Measurements from ENCODE around the gene C1orf35.

Gene C1orf35

DNA sequence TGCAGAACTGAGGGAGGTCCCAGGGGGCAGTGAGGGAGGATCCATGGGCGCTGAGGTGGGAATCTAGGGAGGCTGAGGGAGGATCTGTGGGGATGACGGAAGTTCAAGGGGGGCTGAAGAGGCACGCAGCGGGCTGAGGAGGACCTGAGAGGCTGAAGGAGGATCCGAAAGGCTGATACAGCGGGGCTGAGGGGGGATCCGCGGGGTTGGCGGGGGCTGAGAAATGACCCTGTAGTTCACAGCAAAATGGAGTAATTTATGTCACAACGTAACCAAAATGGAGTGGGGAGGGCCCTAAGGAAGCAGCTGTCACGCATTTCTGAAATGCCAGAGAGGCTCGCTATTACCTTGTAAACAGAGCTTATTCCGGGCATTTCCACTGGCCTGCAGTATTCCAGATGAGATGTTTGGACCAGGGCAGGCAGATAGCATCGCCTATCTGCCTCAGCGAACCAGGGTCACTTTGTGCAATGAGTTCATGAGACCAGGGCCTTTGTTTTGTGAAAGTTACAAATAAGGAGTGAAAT, 6.9 kb upstream of the C1orf35 start:
- no peak for DNase-seq (ENCODE audit: low read depth, low spot score)

DNA sequence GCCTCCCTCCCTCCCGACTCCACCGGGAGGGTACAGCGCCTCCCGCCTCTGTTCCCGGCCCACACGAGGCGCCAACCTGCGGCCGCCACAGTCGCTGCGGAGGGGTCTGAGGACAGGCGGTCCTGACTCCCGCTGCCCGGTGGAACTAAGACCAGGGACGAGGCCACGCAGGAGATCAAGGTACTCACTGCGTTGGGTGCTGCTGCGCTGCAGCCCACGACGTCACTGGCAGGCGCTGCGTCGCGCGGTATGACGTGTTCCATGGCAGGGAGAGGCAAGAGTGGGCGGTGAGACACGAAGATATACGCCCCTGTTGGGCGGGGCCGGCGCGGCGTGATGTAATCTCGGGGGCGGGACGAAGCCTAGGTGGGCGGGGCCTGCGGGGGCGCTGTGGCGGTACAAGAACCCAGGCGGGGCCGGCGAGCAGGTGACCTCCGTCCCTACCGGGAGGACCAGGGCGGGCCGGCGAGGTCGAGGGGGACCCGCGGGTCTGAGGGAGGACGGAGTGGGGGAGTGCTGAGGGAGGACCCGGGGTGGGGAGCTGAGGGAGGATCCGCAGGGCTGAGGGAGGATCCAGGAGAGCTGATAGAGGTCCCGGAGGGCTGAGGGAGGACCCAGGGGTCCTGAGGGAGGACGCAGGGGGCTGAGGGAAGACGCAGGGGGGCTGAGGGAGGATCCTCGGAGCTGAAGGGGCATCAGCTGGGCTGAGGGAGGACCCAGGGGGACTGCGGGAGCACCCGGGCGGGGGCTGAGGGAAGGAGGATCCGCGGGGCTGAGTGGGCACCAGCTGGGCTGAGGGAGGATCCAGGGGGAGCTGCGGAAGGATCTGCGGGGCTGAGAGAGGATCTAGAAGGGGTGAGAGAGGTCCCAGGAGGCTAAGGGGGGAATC, 6.2 kb upstream of the C1orf35 start, which contains the start of gene MRPL55:
Gene MRPL55, minus strand, starts transcription at position 227 of the 889 bp plus-strand sequence. CDS start 1,039 bp downstream, outside the sequence.
- peak; percentile 98 for DNase-seq (ENCODE audit: low read depth, low spot score)

DNA sequence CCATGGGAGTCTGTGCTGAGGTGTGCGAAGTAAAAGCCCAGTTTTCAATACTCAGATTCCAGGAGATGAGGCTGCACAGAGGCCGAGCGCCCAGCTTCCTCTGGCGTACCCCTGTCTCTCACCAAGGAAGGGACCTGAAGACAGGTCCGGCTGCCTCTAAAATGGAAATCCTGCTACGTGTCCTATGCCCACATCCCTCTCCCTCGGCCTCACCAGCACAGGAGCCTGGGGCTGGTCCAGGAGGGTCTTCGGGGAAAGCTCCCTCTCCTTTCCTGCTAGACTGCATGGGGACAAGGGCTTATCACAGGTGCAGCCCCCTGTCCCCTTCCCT, 5.6 kb upstream of the C1orf35 start:
- DNase-seq (ENCODE audit: low read depth, low spot score): no peak

DNA sequence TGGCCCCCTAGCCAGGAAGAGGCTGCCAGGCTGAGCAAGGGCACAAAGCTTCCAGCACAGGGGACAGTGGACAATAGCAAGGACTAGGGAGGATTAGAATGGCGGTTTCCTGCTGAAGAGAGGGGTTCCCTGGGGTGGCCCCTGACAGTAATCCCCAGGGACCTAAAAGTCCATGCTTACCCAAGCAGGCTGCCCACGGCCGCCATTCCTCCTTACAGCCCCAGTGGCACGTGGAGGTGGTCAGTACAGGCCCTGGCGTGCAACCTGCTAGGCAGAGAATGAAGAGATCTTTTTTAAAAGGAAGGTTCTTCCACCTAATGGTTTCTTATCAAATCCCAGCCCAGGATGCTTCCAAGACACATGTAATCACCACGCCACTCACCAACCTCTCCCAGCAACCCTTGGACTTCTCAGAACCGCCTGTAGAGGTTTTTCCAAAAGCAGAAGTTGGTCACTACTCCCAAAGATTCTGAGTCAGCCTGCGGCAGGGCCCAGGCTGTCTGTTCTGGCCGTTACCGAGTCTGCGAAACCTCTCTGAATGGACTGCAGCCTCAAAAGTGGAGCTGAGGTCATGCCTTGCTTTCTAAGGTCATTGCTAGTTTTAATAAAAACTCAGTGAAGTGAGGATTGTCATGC, 5.0 kb upstream of the C1orf35 start:
- no peak for DNase-seq (ENCODE audit: low read depth, low spot score)

DNA sequence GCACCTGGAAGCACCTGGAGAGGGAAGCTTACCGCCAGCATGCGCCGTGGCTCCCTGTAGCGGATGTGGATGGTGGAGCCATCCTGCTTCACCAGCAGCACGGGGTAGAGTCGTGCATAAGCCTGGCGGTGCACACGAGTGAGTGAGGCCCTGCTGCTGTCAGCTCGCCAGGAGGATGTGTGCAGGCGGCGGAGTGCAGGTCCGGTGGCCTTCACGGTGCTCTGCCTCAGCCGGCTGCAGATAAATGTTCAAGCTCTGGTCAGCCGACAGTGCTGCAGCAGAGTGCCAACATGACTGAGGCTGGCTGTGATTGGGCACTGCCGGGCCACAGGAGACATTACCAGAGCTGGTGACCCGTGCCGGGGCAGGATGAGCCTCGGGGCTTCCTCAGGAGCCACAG, 4.5 kb upstream of the C1orf35 start:
- no peak for DNase-seq (ENCODE audit: low read depth, low spot score)

DNA sequence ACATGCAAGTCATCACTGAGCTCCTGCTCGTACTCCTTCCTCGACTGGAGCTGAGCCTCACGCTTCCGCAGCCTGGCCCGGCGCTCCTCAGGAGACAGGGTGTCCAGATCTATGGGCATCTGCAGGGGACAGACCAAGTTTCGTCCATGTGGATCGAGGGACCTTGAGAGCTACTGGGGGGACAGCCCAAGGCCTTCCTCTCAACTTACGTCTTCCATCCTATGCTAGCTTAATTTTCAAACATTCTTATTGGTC, 3.6 kb upstream of the C1orf35 start:
- no peak for DNase-seq (ENCODE audit: low read depth, low spot score)

DNA sequence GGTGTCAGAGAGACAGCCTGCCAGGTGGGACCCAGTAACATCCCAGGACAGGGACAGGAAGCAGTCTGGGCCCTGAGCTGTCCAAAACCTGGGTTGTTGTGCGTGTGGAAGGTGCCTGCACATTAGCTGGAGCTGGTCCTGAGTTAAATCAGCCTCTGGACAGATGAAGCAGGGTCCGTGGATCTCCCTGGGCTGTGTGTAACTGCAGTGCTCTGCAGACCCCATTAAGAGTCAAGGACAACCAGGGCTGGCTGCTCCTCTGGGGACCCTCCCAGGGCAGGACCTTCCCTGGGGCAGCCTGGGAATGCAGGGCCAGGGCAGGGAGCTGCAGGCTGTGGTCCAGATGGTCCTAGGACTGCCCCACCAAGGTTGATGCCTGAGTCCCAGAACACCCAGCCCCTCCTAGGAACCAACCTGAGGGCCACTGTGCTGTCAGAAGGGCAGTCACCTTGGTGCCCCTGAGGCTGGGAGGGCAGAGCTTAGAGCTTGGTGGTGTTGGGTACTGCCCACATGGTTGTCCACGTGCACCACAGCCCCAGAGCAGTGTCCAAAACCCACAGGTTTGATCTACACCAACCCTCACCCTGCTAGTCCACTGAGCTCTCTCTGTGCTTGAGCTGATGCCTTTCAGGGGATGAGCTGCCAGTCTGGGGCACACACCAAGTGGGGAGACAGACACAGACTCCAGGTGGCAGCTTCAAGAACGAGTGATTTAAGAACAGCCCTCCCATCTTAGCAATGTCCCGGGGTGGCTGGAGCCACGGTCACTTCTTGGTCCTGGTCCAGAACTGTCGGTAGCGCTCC, 3.1 kb upstream of the C1orf35 start:
- no peak for DNase-seq (ENCODE audit: low read depth, low spot score)

DNA sequence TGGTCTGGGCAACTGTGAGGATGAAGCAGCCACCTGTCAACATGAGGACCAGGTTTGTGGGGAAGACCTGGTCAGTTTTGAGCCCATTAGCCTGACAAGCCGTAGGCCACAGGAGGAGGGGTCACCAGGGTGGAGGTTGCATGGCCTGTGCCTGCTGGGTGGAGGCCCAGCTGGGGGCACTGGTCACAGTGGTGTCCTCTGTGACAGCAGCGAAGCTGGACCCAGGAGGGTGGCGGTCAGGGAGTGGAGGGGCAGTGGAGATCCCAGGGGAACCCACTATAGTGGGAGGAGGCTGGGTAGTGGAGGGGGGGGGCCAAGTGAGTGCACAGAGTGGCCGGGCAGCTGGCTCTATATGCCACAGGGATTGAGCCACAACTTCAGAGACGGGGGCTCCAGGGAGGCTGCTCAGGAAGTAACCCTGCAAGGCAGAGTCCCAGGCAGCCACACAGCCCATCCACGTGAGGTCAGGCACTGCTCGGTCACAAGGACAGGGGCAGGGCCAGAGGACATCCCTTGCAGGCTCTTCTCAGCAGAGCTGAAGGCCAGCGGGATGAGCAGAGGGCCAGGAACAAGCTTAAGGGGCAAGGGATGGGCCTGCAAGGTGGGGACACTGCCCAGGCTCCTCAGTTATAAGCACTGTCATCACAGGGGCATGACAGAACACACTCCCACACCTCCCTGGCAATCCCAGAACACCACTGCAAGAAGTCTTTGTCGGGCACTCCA, 2.3 kb upstream of the C1orf35 start:
- DNase-seq (ENCODE audit: low read depth, low spot score): no peak

DNA sequence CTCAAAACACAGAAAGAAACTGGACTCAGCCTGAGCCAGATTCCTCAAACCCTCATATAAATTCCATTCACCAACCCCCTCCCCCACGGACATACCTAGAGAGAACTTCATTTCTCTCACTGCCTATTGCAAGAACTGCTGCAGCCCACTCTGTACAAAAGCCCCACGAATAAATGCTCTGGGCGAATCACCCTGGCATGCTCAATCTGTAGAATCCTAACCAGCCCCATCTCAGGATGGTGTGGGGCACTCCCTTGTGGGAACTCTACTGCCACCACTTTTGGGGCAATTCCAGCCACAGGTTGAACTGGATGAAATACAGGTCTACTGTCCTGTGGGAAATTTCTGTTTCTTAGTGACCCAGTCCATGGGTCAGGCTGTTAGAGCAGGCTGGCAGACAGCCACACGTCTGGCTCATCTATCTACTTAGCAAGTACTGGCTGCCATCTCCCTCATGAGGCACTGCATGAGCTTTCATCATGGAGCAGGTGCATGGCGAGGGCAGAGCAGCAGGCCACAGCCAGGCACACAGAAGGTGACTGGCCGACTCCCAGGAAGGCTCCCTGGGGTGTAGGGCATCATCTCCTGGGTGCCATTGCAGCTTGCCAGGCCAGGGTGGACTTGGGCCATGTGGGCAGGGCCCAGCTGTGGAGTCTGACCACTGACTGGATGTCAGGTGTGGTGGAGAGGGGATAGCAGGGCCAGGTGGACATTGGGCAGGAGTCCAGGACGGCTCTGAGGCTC, 1.6 kb upstream of the C1orf35 start:
- DNase-seq (ENCODE audit: low read depth, low spot score): no peak

DNA sequence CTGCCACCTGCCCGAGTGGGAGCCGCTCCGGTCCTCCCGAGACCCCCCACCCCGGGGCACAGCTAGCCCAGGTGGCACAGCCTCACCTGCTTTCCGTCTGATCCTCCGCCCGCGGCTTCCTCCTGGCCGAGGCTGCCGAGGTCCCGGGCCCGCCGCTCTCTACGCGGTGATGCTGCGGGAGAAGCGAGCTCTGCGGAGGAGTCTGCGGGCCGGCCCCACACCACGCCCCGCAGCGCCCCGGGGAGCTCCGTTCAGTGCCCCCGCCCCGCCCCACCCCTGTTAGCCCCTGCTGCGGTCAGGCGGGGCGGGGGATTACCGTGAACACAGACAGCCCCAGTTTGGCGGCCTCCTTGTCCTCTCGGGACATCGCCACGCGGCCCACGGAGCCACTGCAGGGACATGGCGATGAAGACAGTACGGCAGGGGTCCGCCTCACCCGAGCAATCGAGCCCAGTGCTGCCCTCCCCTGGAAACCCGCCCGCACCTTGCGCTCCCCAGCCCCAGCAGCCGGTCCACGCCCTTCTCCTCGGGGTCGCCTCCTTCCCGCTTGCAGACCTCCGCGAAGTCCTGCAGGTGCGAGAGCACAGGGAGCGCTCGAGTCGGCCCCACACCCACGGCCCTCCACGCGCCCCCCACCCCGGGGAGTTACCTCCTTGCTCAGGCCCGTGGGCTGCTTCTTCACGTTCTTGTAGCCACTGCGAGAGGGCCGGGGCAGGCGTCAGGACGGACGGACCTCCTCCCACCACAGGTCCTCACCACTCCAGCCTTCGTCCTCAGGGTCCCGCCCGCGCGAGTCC, 933 bp downstream of the C1orf35 start:
- no peak for DNase-seq (ENCODE audit: low read depth, low spot score)

DNA sequence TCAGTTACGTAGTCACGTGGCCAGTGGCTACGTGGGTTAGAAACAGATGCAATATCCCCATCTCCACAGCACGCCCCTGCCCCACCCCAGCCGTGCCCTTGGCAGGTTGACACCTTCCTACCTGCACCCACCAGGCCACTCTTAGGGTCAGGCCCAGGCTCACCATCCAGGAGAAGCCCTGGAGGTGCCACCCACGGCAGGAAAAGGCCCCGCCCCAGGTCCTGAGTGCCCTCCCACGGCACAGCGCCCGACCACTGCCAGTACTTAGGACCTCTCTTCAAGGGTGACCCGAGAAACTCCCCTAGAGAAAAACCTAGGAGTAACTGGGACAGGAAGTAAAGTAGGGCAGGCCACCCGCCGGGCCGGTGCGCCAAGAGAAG, 1.5 kb downstream of the C1orf35 start:
- DNase-seq (ENCODE audit: low read depth, low spot score): no peak

DNA sequence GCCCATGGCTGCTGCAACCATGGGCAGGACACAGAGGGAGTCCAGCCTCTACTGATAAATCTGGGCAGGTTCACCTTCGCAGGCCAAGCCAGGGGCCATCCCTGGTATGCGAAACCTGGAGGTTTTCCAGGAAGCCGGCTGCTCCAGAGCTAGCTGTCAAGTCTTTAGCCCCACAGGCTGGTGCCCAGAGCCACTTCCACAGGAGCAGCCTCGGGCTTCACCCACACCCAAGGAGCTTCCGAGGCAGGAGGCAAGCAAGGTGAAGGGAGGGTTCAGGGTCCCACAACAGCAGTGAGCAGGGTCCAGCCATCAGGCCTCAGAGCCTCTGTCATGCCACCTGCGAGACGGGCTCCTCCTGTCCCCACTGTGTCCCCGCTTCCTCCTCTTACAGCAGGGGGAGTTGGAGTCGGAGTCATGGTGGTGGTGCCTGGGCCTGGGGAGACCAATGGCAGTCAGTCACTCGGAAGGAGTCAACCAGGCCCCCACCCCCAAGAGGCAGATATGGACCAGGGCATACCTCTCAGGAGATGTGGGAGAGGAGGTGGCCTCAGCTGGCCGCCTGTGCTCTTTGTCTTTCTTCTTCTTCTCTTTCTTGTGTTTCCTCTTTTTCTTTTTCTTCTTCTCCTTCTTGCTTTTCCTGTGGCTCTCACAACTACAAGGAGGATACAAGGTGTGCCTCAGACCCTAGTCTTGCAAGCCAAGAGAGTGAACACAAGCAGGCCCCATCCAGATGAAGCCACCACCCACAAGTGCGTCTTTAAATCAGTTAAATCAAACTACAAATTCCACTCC, 2.1 kb downstream of the C1orf35 start:
- no peak for DNase-seq (ENCODE audit: low read depth, low spot score)

DNA sequence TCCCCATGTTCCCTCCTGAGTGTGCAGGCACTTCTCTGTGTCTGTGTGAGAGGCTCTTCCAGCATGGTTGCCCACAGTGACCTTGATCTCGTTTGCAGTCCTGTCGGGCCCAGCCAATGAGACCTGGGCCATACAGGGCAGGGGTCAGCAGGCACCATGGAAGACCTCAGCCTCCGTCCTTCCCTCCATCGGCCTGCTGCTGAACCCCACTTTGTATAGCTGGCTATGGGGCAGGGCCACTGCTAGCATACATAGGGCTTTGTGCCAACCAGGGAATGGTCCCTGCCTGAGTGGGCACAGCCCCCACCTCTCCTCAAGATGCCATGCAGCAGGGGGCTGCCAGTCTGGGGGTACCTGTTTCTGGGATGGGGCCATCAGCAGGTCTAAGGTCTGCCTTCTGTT, 3.8 kb downstream of the C1orf35 start:
- DNase-seq (ENCODE audit: low read depth, low spot score): no peak

DNA sequence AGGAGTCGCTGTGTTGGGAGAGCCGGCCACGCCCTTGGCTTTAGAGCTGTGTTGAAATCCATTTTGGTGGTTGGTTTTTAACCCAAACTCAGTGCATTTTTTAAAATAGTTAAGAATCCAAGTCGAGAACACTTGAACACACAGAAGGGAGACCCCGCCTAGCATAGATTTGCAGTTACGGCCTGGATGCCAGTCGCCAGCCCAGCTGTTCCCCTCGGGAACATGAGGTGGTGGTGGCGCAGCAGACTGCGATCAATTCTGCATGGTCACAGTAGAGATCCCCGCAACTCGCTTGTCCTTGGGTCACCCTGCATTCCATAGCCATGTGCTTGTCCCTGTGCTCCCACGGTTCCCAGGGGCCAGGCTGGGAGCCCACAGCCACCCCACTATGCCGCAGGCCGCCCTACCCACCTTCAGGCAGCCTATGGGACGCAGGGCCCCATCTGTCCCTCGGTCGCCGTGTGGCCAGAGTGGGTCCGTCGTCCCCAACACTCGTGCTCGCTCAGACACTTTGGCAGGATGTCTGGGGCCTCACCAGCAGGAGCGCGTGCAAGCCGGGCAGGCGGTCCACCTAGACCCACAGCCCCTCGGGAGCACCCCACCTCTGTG, 4.7 kb downstream of the C1orf35 start:
- no peak for DNase-seq (ENCODE audit: low read depth, low spot score)

DNA sequence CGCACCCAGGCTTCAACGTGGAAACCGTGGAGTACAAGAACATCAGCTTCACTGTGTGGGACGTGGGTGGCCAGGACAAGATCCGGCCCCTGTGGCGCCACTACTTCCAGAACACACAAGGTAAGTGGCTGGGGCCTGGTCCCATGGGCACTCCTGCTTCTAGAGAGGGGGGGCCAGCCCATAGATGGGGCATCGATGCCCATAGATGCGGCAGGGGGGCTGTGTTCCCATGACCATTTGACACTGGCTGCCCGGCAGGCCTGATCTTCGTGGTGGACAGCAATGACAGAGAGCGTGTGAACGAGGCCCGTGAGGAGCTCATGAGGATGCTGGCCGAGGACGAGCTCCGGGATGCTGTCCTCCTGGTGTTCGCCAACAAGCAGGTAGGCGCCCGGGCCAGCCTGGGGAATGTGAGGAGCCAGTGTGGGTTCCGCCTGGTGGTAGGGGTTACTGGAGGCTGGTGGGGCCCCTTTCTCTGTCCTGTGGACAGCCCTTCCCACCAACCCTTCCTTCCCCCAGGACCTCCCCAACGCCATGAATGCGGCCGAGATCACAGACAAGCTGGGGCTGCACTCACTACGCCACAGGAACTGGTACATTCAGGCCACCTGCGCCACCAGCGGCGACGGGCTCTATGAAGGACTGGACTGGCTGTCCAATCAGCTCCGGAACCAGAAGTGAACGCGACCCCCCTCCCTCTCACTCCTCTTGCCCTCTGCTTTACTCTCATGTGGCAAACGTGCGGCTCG, 5.6 kb downstream of the C1orf35 start:
- no peak for DNase-seq (ENCODE audit: low read depth, low spot score)

DNA sequence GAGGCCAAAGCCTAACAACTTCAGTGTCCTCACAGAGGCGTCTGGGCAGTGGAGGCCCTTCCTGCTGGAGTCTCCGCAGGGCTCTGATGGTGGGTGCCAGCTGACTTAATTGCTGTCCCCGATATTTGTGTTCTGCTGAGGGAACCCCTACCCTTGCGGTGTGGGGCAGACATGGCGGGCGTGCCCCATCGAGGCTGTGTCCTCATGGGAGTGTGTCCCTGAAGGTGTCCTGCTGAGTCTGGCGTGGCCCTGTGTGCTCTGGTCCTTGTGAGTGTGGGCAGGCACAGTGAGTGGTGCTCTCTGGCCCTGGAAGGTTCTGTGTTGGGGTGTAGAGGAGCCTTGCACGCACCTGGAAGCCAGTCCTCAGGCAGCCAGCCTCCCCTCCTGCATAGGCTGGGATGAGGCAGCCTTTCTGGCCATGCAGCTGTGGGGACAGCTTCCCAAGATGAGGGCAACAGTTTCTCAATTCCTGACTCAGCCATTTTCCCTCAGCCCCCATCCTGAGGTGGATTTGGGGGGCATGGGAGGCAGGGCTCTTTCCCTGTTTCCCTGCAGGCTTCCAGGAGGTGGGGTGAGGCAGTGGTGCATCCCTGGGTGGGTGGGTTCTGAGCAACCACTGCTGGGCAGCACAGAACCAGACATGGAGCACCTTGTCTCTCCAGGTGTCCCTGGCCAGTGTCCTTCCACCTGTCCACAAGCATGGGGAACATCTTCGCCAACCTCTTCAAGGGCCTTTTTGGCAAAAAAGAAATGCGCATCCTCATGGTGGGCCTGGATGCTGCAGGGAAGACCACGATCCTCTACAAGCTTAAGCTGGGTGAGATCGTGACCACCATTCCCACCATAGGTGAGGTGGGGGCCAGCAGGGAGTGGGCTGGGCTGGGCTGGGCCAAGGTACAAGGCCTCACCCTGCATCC, 6.5 kb downstream of the C1orf35 start:
- no peak for DNase-seq (ENCODE audit: low read depth, low spot score)

DNA sequence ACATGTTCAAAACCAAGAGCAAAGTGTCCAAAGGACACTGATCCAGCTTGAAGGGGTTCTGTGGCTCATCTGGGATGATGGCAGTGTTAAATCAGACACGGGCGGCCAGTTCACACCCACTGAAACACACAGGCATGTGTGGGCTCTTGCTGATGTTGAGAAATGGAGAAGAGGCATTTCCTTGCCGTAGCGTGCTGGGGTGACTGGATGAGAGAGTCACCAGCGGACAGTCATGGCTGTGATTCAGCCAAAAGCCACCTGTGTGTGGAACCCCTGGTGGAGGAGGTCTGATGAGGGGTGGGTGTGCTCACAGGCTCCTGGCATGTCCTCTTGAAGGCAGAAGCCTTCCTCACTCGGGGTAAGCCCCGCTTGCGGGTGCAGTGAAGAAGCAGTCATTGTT, 7.2 kb downstream of the C1orf35 start:
- DNase-seq (ENCODE audit: low read depth, low spot score): no peak

All from activated CD4-positive, CD25-positive, alpha-beta regulatory T cell treated with anti-CD3 and anti-CD28 coated beads, Interleukin-2, amount 50 U/mL, for 16 hours (primary cell).